GM21786 (cell line): ENCODE results near the gene RBP5.
"Not testable (repeated sequence)": the region's sequence is repeated elsewhere in the genome, so short reads cannot be mapped to it uniquely, and the experiment has no call there.

Experiments
- ATAC-seq: cut with Tn5 transposase; IDR thresholded peaks from one replicate; pipeline ENCODE4 v1.9.1; 2021; ENCODE audit not compliant: unreplicated experiment

Gene RBP5

GRCh38 chr12:7123806-7124522 is 4.7 kb downstream of the RBP5 start:
- no peak for ATAC-seq

- no peak for ATAC-seq
These were observed 5.6 kb downstream of the RBP5 start for GRCh38 chr12:7122811-7123769.

GRCh38 chr12:7121324-7121723 is 7.4 kb downstream of the RBP5 start:
- no peak for ATAC-seq

DNA sequence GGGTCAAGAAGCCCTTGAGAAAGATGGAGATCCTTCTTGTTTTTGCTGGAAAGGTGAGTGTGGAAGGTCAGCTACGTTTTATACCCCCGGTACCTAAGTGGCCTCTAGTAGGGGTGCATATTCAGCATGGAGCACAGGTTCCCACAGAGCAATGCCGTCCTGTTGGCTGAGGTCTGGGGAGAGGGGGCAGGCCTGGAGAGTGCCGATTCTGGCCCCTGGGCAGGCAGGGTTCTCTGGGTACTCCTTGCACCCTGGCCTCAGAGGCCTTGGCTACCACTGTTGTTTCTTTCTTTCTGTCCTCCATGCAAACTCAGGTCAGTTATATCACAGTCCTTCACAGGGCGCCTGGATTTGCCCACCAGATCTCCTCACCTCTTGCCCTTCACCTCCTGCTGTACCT is 8.5 kb downstream of the RBP5 start:
- no peak for ATAC-seq

- no peak for ATAC-seq
These were observed 9.8 kb downstream of the RBP5 start for GRCh38 chr12:7118881-7119280.

- ATAC-seq, result no peak
These were observed 11.0 kb downstream of the RBP5 start for GRCh38 chr12:7117670-7118069.

DNA sequence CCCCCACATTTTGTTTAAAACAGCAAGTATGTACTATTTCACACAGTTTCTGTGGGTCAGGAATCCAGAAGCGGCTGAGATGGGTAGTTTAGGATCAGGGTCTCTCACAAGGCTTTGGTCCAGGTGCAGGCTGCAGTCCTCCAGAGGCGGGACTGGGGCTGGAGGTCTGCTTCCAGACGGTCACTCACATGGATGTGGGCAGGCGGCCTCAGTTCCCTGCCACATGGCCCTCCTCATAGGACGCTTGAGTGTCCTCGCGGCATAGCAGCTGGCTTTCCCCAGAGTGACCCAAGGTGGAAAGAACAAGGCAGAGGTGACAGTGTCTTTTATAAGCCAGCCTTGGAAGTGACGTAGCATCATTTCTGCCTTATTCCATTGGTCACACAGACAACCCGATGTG is 11.8 kb downstream of the RBP5 start:
- ATAC-seq, result no peak

GRCh38 chr12:7116196-7116595 is 12.5 kb downstream of the RBP5 start:
- no peak for ATAC-seq

GRCh38 chr12:7114851-7115250 is 13.8 kb downstream of the RBP5 start:
- ATAC-seq, result no peak

GRCh38 chr12:7114008-7114407 is 14.7 kb downstream of the RBP5 start:
- no peak for ATAC-seq

GRCh38 chr12:7113389-7113871 is 15.3 kb downstream of the RBP5 start:
- ATAC-seq, result no peak

- ATAC-seq, result no peak
These were observed 16.6 kb downstream of the RBP5 start for GRCh38 chr12:7112041-7112440.

DNA sequence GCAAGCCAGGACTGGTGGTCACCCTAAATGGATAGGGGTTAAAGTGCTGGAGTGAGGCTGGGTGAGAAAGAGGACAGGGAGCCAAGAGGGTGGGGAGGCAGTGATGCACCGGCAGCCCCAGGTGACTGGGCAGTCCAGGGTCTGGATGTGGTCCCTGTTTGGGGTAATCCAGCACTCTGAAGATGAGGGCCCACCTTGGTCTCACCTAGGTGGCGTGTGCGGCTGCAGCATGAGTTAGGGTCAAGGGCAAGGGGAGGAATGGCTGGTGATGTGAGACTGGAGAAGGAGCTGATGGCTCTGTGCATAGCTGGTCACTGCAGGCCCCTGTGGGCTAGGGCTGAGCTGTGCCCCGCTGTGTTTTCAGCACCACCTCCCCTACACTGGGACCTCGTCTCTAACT is 18.0 kb downstream of the RBP5 start:
- ATAC-seq, result no peak

- no peak for ATAC-seq
These were observed 19.1 kb downstream of the RBP5 start for GRCh38 chr12:7109572-7109920.

- ATAC-seq, result no peak
These were observed 19.7 kb downstream of the RBP5 start, which contains the start of gene C1RL for GRCh38 chr12:7108796-7109571. C1RL (minus strand) TSS chr12:7109214; CDS start chr12:7109180, 34 bp downstream.

GRCh38 chr12:7108003-7108795 is 20.5 kb downstream of the RBP5 start:
- ATAC-seq, result peak; percentile 89

DNA sequence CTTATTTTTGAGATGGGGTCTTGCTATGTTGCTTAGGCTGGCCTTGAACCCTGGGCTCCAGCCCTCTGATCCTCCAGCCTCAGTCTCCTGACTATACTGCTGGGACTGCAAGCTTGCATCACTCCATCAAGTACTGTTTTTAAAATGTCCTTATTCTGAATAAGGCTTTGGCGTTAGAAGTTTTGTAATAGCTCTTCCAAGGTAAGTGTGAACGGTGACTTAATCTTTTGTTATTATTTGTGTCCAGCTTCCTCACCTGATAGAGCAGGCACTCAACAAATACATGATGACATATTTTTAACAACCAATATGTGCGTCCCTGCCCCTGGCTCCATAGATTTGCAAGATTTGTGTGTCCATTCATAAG is 21.1 kb downstream of the RBP5 start:
- no peak for ATAC-seq

DNA sequence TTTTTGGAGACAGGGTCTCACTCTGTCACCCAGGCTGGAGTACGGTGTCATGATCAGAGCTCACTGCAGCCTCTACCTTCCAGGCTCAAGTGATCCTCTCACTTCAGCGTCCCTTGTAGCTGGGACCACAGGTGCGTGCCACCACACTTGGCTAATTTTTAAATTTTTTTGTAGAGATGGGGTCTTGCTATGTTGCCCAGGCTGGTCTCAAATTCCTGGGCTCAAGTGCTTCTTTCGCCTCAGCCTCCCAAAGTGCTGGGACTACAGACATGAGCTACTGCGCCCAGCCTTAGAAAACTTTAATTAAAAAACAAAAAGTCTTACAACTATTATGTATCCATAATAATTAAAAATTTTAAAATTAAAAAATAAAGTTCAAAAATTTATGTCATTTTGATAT is 21.5 kb downstream of the RBP5 start:
- ATAC-seq, result not testable (repeated sequence)

DNA sequence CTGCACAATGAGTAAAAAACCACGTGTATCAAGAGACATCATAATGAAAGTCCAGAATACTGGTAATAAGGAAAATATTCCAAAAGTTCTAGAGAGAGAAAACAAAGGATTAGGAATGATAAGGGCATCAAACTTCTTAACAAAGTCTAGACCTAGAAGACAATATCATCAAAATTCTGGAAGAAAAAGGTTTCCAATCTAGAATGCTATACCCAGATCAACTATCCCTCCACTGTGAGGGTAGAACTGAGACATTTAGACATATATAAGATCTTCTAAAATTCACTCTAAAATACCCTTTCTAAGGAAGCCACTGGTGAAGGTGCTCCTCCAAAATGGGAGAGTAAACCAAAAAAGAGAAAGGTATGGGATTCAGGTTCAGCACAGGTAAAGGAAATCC is 22.6 kb downstream of the RBP5 start:
- ATAC-seq, result no peak

- ATAC-seq, result no peak
These were observed 24.7 kb downstream of the RBP5 start for GRCh38 chr12:7103837-7104584.
